ENCODE results near the gene MBOAT2.

GRCh38 chr2:8877332-8877731 is 126.2 kb downstream of the MBOAT2 start:
- TF ChIP-seq CTCF (IDR thresholded peaks at IDR 0.05) (no peak), POLR2A (IDR thresholded peaks at IDR 0.05) (no peak)
